Heart left ventricle (tissue), 16 donors: Measurements from ENCODE around the gene MYO1B. TPM values are rescaled to one million over a fixed set of nuclear protein-coding genes. Genes with fewer than 3 reads are reported as not detected.

Experiments used
- ATAC-seq, 4 donors: fragments of 200-7000 bp; cut with Tn5 transposase; one replicate each; pipeline ENCODE4 v1.9.1; 2020 to 2022; ENCODE audit warnings: moderate library complexity in 4 of 4, mild to moderate bottlenecking in 3 of 4, moderate number of reproducible peaks in 1 of 4
- DNase-seq, 5 donors: peaks; one replicate each; pipeline ENCODE4 v3.0.0-alpha.2; 2020
- H3K27ac ChIP-seq, 12 donors: fragments of 200-600 bp; sonication (generic) in 4 of 12; one replicate each; pipeline versions ENCODE4 v1.5.0 to v1.8.0; 2016 to 2022; ENCODE audit warnings: mild to moderate bottlenecking in 2 of 12
- H3K27me3 ChIP-seq, 9 donors: fragments of 200-600 bp; sonication (generic) in 2 of 9; one replicate each; pipeline versions ENCODE4 v1.5.1 to v1.8.0; 2016 to 2022; ENCODE audit warnings: mild to moderate bottlenecking in 3 of 9
- H3K36me3 ChIP-seq, 9 donors: fragments of 200-600 bp; sonication (generic) in 2 of 9; one replicate each; pipeline versions ENCODE4 v1.5.0 to v1.8.0; 2018 to 2022; ENCODE audit warnings: mild to moderate bottlenecking in 2 of 9
- H3K4me1 ChIP-seq, 12 donors: fragments of 200-600 bp; sonication (generic) in 4 of 12; one replicate each; pipeline versions ENCODE4 v1.5.0 to v1.8.0; 2016 to 2022; ENCODE audit warnings: mild to moderate bottlenecking in 3 of 12
- H3K4me3 ChIP-seq, 12 donors: fragments of 200-600 bp; sonication (generic) in 4 of 12; one replicate each; pipeline versions ENCODE4 v1.5.0 to v1.8.0; 2017 to 2022; ENCODE audit warnings: mild to moderate bottlenecking in 9 of 12, moderate library complexity in 4 of 12
- H3K9me3 ChIP-seq, 12 donors: fragments of 200-600 bp; sonication (generic) in 4 of 12; one replicate each; pipeline versions ENCODE4 v1.5.0 to v1.8.0; 2016 to 2022; ENCODE audit warnings: mild to moderate bottlenecking in 1 of 12
- CTCF ChIP-seq, 12 donors: fragments of 200-600 bp; sonication (generic) in 4 of 12; IDR thresholded peaks; one replicate each; pipeline versions ENCODE4 v1.5.0 to v1.8.0; 2018 to 2022; ENCODE audit warnings: antibody characterized with exemption in 12 of 12, mild to moderate bottlenecking in 5 of 12
- POLR2A ChIP-seq, 2 donors: fragments of 450-650 bp; IDR thresholded peaks; one replicate each; pipeline ENCODE4 v1.6.1; 2017; ENCODE audit warnings: antibody characterized with exemption in 2 of 2, mild to moderate bottlenecking in 2 of 2, moderate library complexity in 2 of 2
- WGBS, 4 donors: extraction: QIAGEN DNeasy Blood & Tissue Kit in 2 of 4; methylation state at CpG; one replicate each; pipeline versions ENCODE4 v1.1.5 to v1.1.7; 2013 to 2018; 5-methylcytosine and 5-hydroxymethylcytosine counted together
- intact Hi-C, 10 donors: fragments of 100-400 bp; cut with DNase I; formaldehyde crosslinking; loops; one replicate each; pipeline versions ENCODE4 v1.11.1 to v1.14.2; 2022
- polyA plus RNA-seq, 2 donors: library from polyadenylated mRNA; stranded (reverse); fragments of 200-250 nt; gene quantifications; one replicate each; pipeline ENCODE4 v1.2.3, GENCODE V29; 2013
- total RNA-seq, 9 donors: library from RNA; depleted of rRNA in 2 of 9; stranded (reverse); fragments of >200 nt in 2 of 9; fragmentation: NEBNext Ultra II Directional in 3 of 9; extraction: Animal tissue kit (Norgen Biotek cat#: 25700) in 3 of 9; gene quantifications; one replicate each; pipeline versions ENCODE4 v1.1.0 to v1.2.4, GENCODE V29; 2016 to 2023
- donor health status: ischemic (EF 13 %, LVEDD 7.1; RV severe dilation, severe dysfunction).
- donor health status: healthy with polysubstance abuse.
- donor health status: DM: no; HTN: yes; CAD: no.
- donor health status: DM: no; HTN: no; CAD: no.
- donor health status: ischemic (EF 25% LVEDD 6.9; RV normal size, moderate dysfunction).
- donor health status: ischemic (EF 25% LVEDD 5.7; RV mildly dilated, moderate dysfunction).
- donor health status: healthy.
- donor health status: DM: yes; HTN: yes; CAD: no.
- donor health status: ischemic (EF 35%, LVEDD 5.7; RV mildly dilated, moderate dysfunction).
- donor health status: nonischemic (EF 11% LVEDD 7.7; RV severe dilation, severe dysfunction).
- donor health status: DM: yes; HTN: yes; CAD: no.
- donor health status: PGD.
- donor health status: ischemic (EF 29% LVEDD 5.4; RV normal size, mild dysfunction).
- donor health status: nonischemic (EF 23%, LVEDD 6.1; RV moderate dilation, normal function).

Gene MYO1B
- total and polyA plus RNA-seq, 11 donors: 7.8 to 47.3 (median 15.8) TPM

GRCh38 chr2:191470306-191470705 is 225.1 kb downstream of the MYO1B start:
- no peak for TF ChIP-seq CTCF (IDR thresholded peaks at IDR 0.05)
- TF ChIP-seq POLR2A (IDR thresholded peaks at IDR 0.05): no peak
- H3K27me3 ChIP-seq: no peaks in the 10 kb centered on the region
- no peaks in the 10 kb centered on the region for H3K9me3 ChIP-seq
- H3K27ac ChIP-seq: no peak overlapping the region
- DNase-seq (no peak), ATAC-seq (no peak)
- intact Hi-C loops: no loop called here
- H3K4me1 ChIP-seq: peaks cover 0 to 38% (median 19%) of the 10 kb centered on the region in 12 donors
- no peak overlapping the region for H3K4me3 ChIP-seq
- H3K36me3 ChIP-seq: no peaks in the 10 kb centered on the region

GRCh38 chr2:191474464-191474863 is 229.3 kb downstream of the MYO1B start:
- Histone ChIP-seq H3K9me3 (peaks cover 0 to 4% (median 0%) of the 10 kb centered on the region in 12 donors), H3K36me3 (no peaks in the 10 kb centered on the region), H3K27me3 (no peaks in the 10 kb centered on the region), H3K27ac (no peak overlapping the region), H3K4me3 (no peak overlapping the region), H3K4me1 (peaks cover 0 to 18% (median 13%) of the 10 kb centered on the region in 12 donors)
- DNase-seq (no peak), ATAC-seq (no peak)
- intact Hi-C loops: no loop called here
- 27 to 54% (median 43%) methylated on average over 1 of the region's 1 CpG for WGBS, 4 donors
- TF ChIP-seq POLR2A (IDR thresholded peaks at IDR 0.05) (no peak), CTCF (IDR thresholded peaks at IDR 0.05) (no peak)

Other genes with a start within 250 kb of the MYO1B start
- 100 to 1,000 TPM in 1 of 9 donors, 10 to 100 TPM in 8; 29.1 to 469 (median 55.1) TPM for gene STAT1, start 231.2 kb upstream of the MYO1B start, total RNA-seq
- 10 to 100 TPM in 1 of 2 donors, 1 to 10 TPM in 1; 7.8 to 31.8 TPM for gene STAT1, start 231.2 kb upstream of the MYO1B start, polyA plus RNA-seq
- gene STAT4, start 94.4 kb upstream of the MYO1B start, total RNA-seq: 10 to 100 TPM in 3 of 9 donors, 1 to 10 TPM in 3, under 1 TPM in 3; 0.32 to 21.5 (median 3.1) TPM
- 1 to 10 TPM in 1 of 2 donors, under 1 TPM in 1; 0.53 to 1.1 TPM for gene STAT4, start 94.4 kb upstream of the MYO1B start, polyA plus RNA-seq